Tibial nerve (tissue), 3 donors: Measurements from ENCODE around the gene LRRC4C.

Experiments used
- CTCF ChIP-seq, 5 experiments: fragments of 200-600 bp in 3 of 5; fragments of 450-650 bp in 2 of 5; sonication (generic) in 3 of 5; IDR thresholded peaks; one replicate each; pipeline ENCODE4 v1.5.1; 2016 to 2019; ENCODE audit warnings: antibody characterized with exemption in 5 of 5, mild to moderate bottlenecking in 3 of 5, moderate library complexity in 2 of 5
- POLR2A ChIP-seq, 2 donors: fragments of 450-650 bp; IDR thresholded peaks; one replicate each; pipeline ENCODE4 v1.6.1; 2017; ENCODE audit warnings: antibody characterized with exemption in 2 of 2, mild to moderate bottlenecking in 2 of 2, moderate library complexity in 2 of 2

GRCh38 chr11:40508303-40508702, 951.1 kb downstream of the LRRC4C start:
- TF ChIP-seq CTCF (IDR thresholded peaks at IDR 0.05) (no peak), POLR2A (IDR thresholded peaks at IDR 0.05) (no peak)
